ENCODE data around the gene KANK2.
"Not testable (repeated sequence)": the region's sequence is repeated elsewhere in the genome, so short reads cannot be mapped to it uniquely, and the experiment has no call there.

Gene KANK2

GRCh38 chr19:11182994-11183393 is 14.4 kb downstream of the KANK2 start:
- TF ChIP-seq EZH2phosphoT487 (IDR thresholded peaks at IDR 0.05; ENCODE audit: borderline replicate concordance, low read length) = no peak
- TF ChIP-seq, protein P1, sequence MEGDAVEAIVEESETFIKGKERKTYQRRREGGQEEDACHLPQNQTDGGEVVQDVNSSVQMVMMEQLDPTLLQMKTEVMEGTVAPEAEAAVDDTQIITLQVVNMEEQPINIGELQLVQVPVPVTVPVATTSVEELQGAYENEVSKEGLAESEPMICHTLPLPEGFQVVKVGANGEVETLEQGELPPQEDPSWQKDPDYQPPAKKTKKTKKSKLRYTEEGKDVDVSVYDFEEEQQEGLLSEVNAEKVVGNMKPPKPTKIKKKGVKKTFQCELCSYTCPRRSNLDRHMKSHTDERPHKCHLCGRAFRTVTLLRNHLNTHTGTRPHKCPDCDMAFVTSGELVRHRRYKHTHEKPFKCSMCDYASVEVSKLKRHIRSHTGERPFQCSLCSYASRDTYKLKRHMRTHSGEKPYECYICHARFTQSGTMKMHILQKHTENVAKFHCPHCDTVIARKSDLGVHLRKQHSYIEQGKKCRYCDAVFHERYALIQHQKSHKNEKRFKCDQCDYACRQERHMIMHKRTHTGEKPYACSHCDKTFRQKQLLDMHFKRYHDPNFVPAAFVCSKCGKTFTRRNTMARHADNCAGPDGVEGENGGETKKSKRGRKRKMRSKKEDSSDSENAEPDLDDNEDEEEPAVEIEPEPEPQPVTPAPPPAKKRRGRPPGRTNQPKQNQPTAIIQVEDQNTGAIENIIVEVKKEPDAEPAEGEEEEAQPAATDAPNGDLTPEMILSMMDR (IDR thresholded peaks at IDR 0.05; ENCODE audit: low read depth, low read length, poor library complexity, severe bottlenecking) = no peak
- Histone ChIP-seq H3K27ac (ENCODE audit: low read depth, low read length) (no peak overlapping the region), H3K9me3 (ENCODE audit: control insufficient read depth, insufficient read depth, low read length) (no peaks in the 10 kb centered on the region), H3K27me3 (ENCODE audit: control insufficient read depth, low read length) (no peaks in the 10 kb centered on the region), H3F3A (ENCODE audit: control insufficient read depth, insufficient read depth) (peaks cover 7% of the 10 kb centered on the region; the same call in 1 of the 2 replicates), H3K9me2 (replicated peaks; ENCODE audit: control insufficient read depth, low read length) (no peaks in the 10 kb centered on the region), H3K4me1 (ENCODE audit: control insufficient read depth, low read length) (peaks cover 56% of the 10 kb centered on the region), H3K36me3 (ENCODE audit: control insufficient read depth, low read length) (peaks cover 84% of the 10 kb centered on the region), H3K4me2 (ENCODE audit: low read length) (no peak overlapping the region), H3K79me2 (ENCODE audit: control insufficient read depth, low read length) (peaks cover 66% of the 10 kb centered on the region), H4K20me1 (ENCODE audit: control insufficient read depth, insufficient read depth, low read depth, low read length) (no peaks in the 10 kb centered on the region), H3K4me3 (ENCODE audit: low read length) (no peak overlapping the region)

DNA sequence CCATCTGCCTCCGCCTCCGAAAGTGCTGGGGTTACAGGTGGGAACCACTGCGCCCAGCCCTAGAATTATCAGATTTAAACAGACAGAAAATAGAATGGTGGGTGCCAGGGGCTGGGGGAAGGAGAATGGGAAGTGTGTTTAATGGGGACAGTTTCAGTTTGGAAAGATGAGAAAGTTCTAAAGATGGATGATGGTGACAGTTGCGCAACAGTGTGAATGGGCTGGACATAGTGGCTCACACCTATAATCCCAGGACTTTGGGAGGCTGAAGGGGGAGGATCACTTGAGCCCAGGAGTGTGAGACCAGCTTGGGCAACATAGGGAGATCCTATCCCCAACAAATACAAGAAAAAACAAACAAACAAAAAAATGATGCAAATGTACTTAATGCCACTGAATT is 15.9 kb downstream of the KANK2 start:
- Histone ChIP-seq H4K20me1 (ENCODE audit: control insufficient read depth, insufficient read depth, low read depth, low read length) (no peaks in the 10 kb centered on the region), H3F3A (ENCODE audit: control insufficient read depth, insufficient read depth) (peaks cover 2% of the 10 kb centered on the region; the same call in 1 of the 2 replicates), H3K27ac (ENCODE audit: low read depth, low read length) (no peak overlapping the region), H3K9me3 (ENCODE audit: control insufficient read depth, insufficient read depth, low read length) (no peaks in the 10 kb centered on the region), H3K79me2 (ENCODE audit: control insufficient read depth, low read length) (peaks cover 52% of the 10 kb centered on the region), H3K4me2 (ENCODE audit: low read length) (no peak overlapping the region; the same call in 1 of the 2 replicates), H3K4me3 (ENCODE audit: low read length) (no peak overlapping the region), H3K4me1 (ENCODE audit: control insufficient read depth, low read length) (peaks cover 41% of the 10 kb centered on the region), H3K36me3 (ENCODE audit: control insufficient read depth, low read length) (peaks cover 78% of the 10 kb centered on the region), H3K9me2 (replicated peaks; ENCODE audit: control insufficient read depth, low read length) (no peaks in the 10 kb centered on the region), H3K27me3 (ENCODE audit: control insufficient read depth, low read length) (no peaks in the 10 kb centered on the region)
- TF ChIP-seq, protein P1 (IDR thresholded peaks at IDR 0.05; ENCODE audit: low read depth, low read length, poor library complexity, severe bottlenecking) = no peak
- no peak for TF ChIP-seq EZH2phosphoT487 (IDR thresholded peaks at IDR 0.05; ENCODE audit: borderline replicate concordance, low read length)

GRCh38 chr19:11180975-11181374 is 16.4 kb downstream of the KANK2 start:
- not testable (repeated sequence) for H3K4me3 ChIP-seq (ENCODE audit: low read length); H3K9me3 ChIP-seq (ENCODE audit: control insufficient read depth, insufficient read depth, low read length); H4K20me1 ChIP-seq (ENCODE audit: control insufficient read depth, insufficient read depth, low read depth, low read length); H3F3A ChIP-seq (ENCODE audit: control insufficient read depth, insufficient read depth); H3K9me2 ChIP-seq (replicated peaks; ENCODE audit: control insufficient read depth, low read length); H3K27me3 ChIP-seq (ENCODE audit: control insufficient read depth, low read length)
- H3K36me3 ChIP-seq (ENCODE audit: control insufficient read depth, low read length) = peaks cover 79% of the 10 kb centered on the region
- H3K27ac ChIP-seq (ENCODE audit: low read depth, low read length) = peak overlapping the region; percentile 70; the same call in 1 of the 2 replicates
- H3K4me2 ChIP-seq (ENCODE audit: low read length) = peak overlapping the region; percentile 84
- peaks cover 52% of the 10 kb centered on the region for H3K79me2 ChIP-seq (ENCODE audit: control insufficient read depth, low read length)
- H3K4me1 ChIP-seq (ENCODE audit: control insufficient read depth, low read length) = peaks cover 36% of the 10 kb centered on the region

DNA sequence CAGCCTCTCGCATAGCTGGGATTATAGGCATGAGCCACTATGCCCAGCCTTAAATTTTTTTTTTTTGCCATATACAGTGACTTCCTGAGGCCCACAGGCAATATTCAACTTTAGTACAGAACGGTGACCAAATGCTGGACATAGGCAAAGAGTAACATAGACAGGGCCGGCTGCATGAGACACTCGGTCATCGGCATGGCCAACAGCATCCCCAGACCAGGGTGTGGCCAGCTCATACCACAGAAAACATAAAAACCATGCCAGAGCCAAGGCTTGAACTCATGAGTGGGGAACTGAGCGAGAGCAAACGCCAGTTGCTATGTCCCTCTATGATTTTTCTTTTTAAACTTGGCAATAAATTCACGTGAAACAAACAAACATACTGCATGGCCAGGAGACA is 17.0 kb downstream of the KANK2 start:
- H3K4me1 ChIP-seq (ENCODE audit: control insufficient read depth, low read length) = peaks cover 29% of the 10 kb centered on the region
- peak overlapping the region; percentile 65 for H3K4me3 ChIP-seq (ENCODE audit: low read length)
- no peaks in the 10 kb centered on the region for H3K27me3 ChIP-seq (ENCODE audit: control insufficient read depth, low read length)
- peaks cover 46% of the 10 kb centered on the region for H3K79me2 ChIP-seq (ENCODE audit: control insufficient read depth, low read length)
- H3K9me3 ChIP-seq (ENCODE audit: control insufficient read depth, insufficient read depth, low read length) = no peaks in the 10 kb centered on the region
- H4K20me1 ChIP-seq (ENCODE audit: control insufficient read depth, insufficient read depth, low read depth, low read length) = no peaks in the 10 kb centered on the region
- H3K9me2 ChIP-seq (replicated peaks; ENCODE audit: control insufficient read depth, low read length) = no peaks in the 10 kb centered on the region
- TF ChIP-seq EZH2phosphoT487 (IDR thresholded peaks at IDR 0.05; ENCODE audit: borderline replicate concordance, low read length) = no peak
- TF ChIP-seq, protein P1 (IDR thresholded peaks at IDR 0.05; ENCODE audit: low read depth, low read length, poor library complexity, severe bottlenecking) = no peak
- H3K27ac ChIP-seq (ENCODE audit: low read depth, low read length) = peak overlapping the region; percentile 70
- H3K36me3 ChIP-seq (ENCODE audit: control insufficient read depth, low read length) = peaks cover 78% of the 10 kb centered on the region
- peaks cover 2% of the 10 kb centered on the region; the same call in 1 of the 2 replicates for H3F3A ChIP-seq (ENCODE audit: control insufficient read depth, insufficient read depth)
- peak overlapping the region; percentile 84 for H3K4me2 ChIP-seq (ENCODE audit: low read length)
